Smooth muscle cell (in vitro differentiated cells): ENCODE results near the gene WDFY4. TPM values are rescaled to one million over a fixed set of nuclear protein-coding genes. Genes with fewer than 3 reads are reported as not detected.

Experiments used
- DNase-seq: peaks from one replicate; lab custom pipeline; 2025; ENCODE audit not compliant: unreplicated experiment; lab: John Stamatoyannopoulos, UW
- H2AFZ ChIP-seq: fragments of 200-600 bp; sonication (generic); 2 replicates; pipeline ENCODE4 v1.6.0; 2016; ENCODE audit warnings: antibody characterized with exemption, low read depth, mild to moderate bottlenecking
- H3F3A ChIP-seq: fragments of 200-600 bp; sonication (generic); 2 replicates; pipeline ENCODE4 v1.6.0; 2017; ENCODE audit warnings: antibody characterized with exemption, low read depth
- H3K27ac ChIP-seq: fragments of 200-600 bp; sonication (generic); 2 replicates; pipeline ENCODE4 v1.5.1; 2016; ENCODE audit warnings: low read depth, mild to moderate bottlenecking
- H3K27me3 ChIP-seq: fragments of 200-600 bp; sonication (generic); 2 replicates; pipeline ENCODE4 v1.6.1; 2016; ENCODE audit warnings: low read depth, mild to moderate bottlenecking
- H3K36me3 ChIP-seq: fragments of 200-600 bp; sonication (generic); 2 replicates; pipeline ENCODE4 v1.5.1; 2016; ENCODE audit warnings: low read depth
- H3K4me1 ChIP-seq: fragments of 200-600 bp; sonication (generic); 2 replicates; pipeline ENCODE4 v1.5.1; 2016; ENCODE audit warnings: low read depth
- H3K4me2 ChIP-seq: fragments of 200-600 bp; sonication (generic); 2 replicates; pipeline ENCODE4 v1.6.0; 2016; ENCODE audit warnings: mild to moderate bottlenecking
- H3K4me3 ChIP-seq: fragments of 200-600 bp; sonication (generic); 2 replicates; pipeline ENCODE4 v1.5.1; 2016; ENCODE audit warnings: mild to moderate bottlenecking
- H3K79me2 ChIP-seq: fragments of 200-600 bp; sonication (generic); 2 replicates; pipeline ENCODE4 v1.6.0; 2016; ENCODE audit warnings: low read depth, mild to moderate bottlenecking
- H3K9ac ChIP-seq: fragments of 200-600 bp; sonication (generic); 2 replicates; pipeline ENCODE4 v1.6.0; 2016; ENCODE audit warnings: low read depth
- H3K9me3 ChIP-seq: fragments of 200-600 bp; sonication (generic); replicated peaks from 2 replicates; pipeline ENCODE4 v1.5.1; 2016; ENCODE audit warnings: low read depth
- H4K20me1 ChIP-seq: fragments of 200-600 bp; sonication (generic); 2 replicates; pipeline ENCODE4 v1.6.0; 2016; ENCODE audit warnings: low read depth
- WGBS: methylation state at CpG from one replicate; pipeline ENCODE4 v1.1.7; 2016; ENCODE audit warnings: low lambda C conversion rate; 5-methylcytosine and 5-hydroxymethylcytosine counted together
- polyA plus RNA-seq: library from polyadenylated mRNA; unstranded; fragments of >200 nt; fragmentation: Nextera tagmentation; extraction: Ambion mirVana; gene quantifications from 2 replicates; pipeline ENCODE4 v1.2.1, GENCODE V29; 2016
- total RNA-seq: library from RNA; depleted of rRNA; stranded (reverse); fragments of >200 nt; gene quantifications from 2 replicates; pipeline ENCODE4 v1.2.3, GENCODE V29; 2014
- TF ChIP-seq, protein P1 (sequence below): fragments of 200-600 bp; sonication (generic); IDR thresholded peaks from 2 replicates; pipeline ENCODE4 v1.5.1; 2017; ENCODE audit warnings: borderline replicate concordance, mild to moderate bottlenecking, antibody characterized with exemption; ENCODE audit not compliant: insufficient read depth, poor library complexity, severe bottlenecking

The WDFY4 gene
- total and polyA plus RNA-seq, 2 experiments from 2014 or later, result not detected

DNA sequence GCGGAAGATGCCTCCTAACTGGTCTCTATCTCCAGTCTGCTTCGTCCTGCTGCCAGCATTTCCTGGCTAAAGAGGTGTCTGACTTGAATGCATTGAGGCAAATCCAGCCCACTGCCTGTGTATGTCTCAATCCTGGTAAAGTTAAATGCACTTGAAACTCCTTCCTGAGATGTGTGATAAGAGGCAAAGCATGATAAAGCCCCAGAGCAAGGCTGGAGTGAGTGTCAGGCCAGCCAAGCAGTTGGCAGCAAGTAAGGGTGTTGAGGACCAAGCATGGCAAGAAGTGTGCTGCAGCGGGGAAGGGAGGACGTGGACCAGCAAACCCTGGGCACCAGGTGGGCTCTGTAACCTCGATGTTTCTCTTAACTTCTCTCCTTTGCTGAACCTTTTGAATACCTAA is 225.9 kb downstream of the WDFY4 start:
- no peak overlapping the region for H3K4me3 ChIP-seq
- no peak overlapping the region for H2AFZ ChIP-seq
- H3K9ac ChIP-seq, result no peak overlapping the region
- no peaks in the 10 kb centered on the region for H3K9me3 ChIP-seq
- H3K36me3 ChIP-seq, result no peaks in the 10 kb centered on the region
- no peak for DNase-seq
- 84% methylated on average over 5 of the region's 5 CpGs for WGBS
- H3K27ac ChIP-seq, result no peak overlapping the region
- no peaks in the 10 kb centered on the region for H4K20me1 ChIP-seq
- no peaks in the 10 kb centered on the region for H3K4me1 ChIP-seq
- TF ChIP-seq, protein P1, sequence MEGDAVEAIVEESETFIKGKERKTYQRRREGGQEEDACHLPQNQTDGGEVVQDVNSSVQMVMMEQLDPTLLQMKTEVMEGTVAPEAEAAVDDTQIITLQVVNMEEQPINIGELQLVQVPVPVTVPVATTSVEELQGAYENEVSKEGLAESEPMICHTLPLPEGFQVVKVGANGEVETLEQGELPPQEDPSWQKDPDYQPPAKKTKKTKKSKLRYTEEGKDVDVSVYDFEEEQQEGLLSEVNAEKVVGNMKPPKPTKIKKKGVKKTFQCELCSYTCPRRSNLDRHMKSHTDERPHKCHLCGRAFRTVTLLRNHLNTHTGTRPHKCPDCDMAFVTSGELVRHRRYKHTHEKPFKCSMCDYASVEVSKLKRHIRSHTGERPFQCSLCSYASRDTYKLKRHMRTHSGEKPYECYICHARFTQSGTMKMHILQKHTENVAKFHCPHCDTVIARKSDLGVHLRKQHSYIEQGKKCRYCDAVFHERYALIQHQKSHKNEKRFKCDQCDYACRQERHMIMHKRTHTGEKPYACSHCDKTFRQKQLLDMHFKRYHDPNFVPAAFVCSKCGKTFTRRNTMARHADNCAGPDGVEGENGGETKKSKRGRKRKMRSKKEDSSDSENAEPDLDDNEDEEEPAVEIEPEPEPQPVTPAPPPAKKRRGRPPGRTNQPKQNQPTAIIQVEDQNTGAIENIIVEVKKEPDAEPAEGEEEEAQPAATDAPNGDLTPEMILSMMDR, result no peak
- no peaks in the 10 kb centered on the region for H3K79me2 ChIP-seq
- H3K27me3 ChIP-seq, result peaks cover 8% of the 10 kb centered on the region
- no peaks in the 10 kb centered on the region for H3F3A ChIP-seq
- no peak overlapping the region for H3K4me2 ChIP-seq

DNA sequence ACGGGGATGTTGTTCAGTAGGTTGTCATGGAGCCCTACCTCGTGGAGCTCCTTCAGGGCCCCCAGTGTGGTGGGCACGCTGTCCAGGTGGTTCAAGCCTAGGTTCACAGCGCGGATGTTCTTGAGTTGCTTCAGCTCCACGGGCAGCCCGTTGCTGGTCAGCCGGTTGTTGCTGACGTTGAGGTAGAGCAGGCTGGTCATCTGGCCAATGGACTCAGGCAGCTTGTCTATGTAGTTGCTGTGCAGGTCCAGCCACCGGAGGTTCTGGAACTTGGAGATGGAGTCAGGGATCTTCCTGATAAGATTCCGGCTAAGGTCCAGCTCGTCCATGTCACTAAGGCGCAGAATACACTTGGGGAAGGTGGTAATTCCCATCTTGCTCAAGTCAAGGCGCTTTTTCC is 229.0 kb downstream of the WDFY4 start:
- H3K4me1 ChIP-seq, result no peaks in the 10 kb centered on the region
- H3K4me3 ChIP-seq, result no peak overlapping the region
- DNase-seq, result no peak
- no peaks in the 10 kb centered on the region for H3K36me3 ChIP-seq
- H3K9ac ChIP-seq, result no peak overlapping the region
- no peaks in the 10 kb centered on the region for H3K9me3 ChIP-seq
- no peaks in the 10 kb centered on the region for H3F3A ChIP-seq
- no peak overlapping the region for H3K4me2 ChIP-seq
- no peak overlapping the region for H2AFZ ChIP-seq
- no peaks in the 10 kb centered on the region for H3K79me2 ChIP-seq
- H4K20me1 ChIP-seq, result no peaks in the 10 kb centered on the region
- 93% methylated on average over 14 of the region's 14 CpGs for WGBS
- H3K27ac ChIP-seq, result no peak overlapping the region
- H3K27me3 ChIP-seq, result peaks cover 27% of the 10 kb centered on the region
- TF ChIP-seq, protein P1, result no peak

DNA sequence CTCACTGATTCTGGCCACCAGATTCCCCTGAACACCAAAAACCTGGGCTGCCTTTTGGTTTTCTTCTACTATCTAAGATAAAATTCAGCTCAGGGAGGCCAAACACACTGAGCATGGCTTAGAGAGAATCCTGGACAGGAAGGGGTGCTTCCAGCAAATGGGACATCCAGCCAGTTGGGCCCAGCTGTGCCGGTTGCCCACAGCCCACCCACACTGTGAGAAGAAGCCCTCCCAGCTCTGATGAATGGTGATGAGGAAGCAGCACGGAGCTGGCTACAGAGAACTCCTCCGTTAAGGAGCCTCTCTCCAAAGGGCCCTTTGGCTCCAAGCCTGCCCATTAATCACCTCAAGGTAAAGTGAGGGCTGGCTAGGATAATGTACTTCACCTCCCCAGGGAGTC is 239.1 kb downstream of the WDFY4 start:
- Histone ChIP-seq H3K79me2 (no peaks in the 10 kb centered on the region), H4K20me1 (no peaks in the 10 kb centered on the region), H3K4me1 (no peaks in the 10 kb centered on the region), H3K36me3 (no peaks in the 10 kb centered on the region), H3K9ac (no peak overlapping the region), H3K4me3 (no peak overlapping the region), H3F3A (no peaks in the 10 kb centered on the region), H2AFZ (no peak overlapping the region), H3K4me2 (no peak overlapping the region), H3K27me3 (peaks cover 8% of the 10 kb centered on the region), H3K27ac (no peak overlapping the region), H3K9me3 (no peaks in the 10 kb centered on the region)
- TF ChIP-seq, protein P1, result no peak
- 60% methylated on average over 3 of the region's 3 CpGs for WGBS
- DNase-seq, result no peak

DNA sequence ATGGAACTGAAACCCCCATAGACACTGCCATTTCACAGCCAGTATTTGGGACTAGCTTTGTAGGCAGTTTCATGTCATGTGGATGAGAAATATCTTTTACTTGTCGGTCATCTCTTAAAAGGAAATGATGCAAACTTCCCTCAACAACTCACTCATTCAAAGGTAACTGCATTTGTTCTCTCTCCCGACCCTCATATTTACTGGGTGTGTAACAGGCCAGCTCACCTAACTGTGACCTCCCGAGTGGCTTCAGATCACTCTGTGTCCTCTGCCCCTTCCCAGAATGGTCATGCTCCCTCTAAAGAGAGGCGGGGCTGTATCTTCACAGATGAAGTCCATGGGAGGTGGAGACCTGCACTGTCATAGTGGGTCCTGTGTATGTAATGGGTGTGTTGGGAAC is 240.3 kb downstream of the WDFY4 start:
- no peaks in the 10 kb centered on the region for H3K79me2 ChIP-seq
- H3K4me2 ChIP-seq, result no peak overlapping the region
- no peak overlapping the region for H2AFZ ChIP-seq
- H3K27ac ChIP-seq, result no peak overlapping the region
- H3K4me1 ChIP-seq, result no peaks in the 10 kb centered on the region
- no peaks in the 10 kb centered on the region for H3F3A ChIP-seq
- TF ChIP-seq, protein P1, result no peak
- DNase-seq, result no peak
- H3K36me3 ChIP-seq, result no peaks in the 10 kb centered on the region
- no peak overlapping the region for H3K4me3 ChIP-seq
- H4K20me1 ChIP-seq, result no peaks in the 10 kb centered on the region
- no peak overlapping the region for H3K9ac ChIP-seq
- H3K27me3 ChIP-seq, result peaks cover 8% of the 10 kb centered on the region
- no peaks in the 10 kb centered on the region for H3K9me3 ChIP-seq
- whole genome bisulfite sequencing, result 85% methylated on average over 4 of the region's 4 CpGs
